ENCODE measurements around the gene FREM1. TPM values are rescaled to one million over a fixed set of nuclear protein-coding genes. Genes with fewer than 3 reads are reported as not detected.

Gene FREM1
- total RNA-seq, 1 donor from 2014 or later, result not detected

DNA sequence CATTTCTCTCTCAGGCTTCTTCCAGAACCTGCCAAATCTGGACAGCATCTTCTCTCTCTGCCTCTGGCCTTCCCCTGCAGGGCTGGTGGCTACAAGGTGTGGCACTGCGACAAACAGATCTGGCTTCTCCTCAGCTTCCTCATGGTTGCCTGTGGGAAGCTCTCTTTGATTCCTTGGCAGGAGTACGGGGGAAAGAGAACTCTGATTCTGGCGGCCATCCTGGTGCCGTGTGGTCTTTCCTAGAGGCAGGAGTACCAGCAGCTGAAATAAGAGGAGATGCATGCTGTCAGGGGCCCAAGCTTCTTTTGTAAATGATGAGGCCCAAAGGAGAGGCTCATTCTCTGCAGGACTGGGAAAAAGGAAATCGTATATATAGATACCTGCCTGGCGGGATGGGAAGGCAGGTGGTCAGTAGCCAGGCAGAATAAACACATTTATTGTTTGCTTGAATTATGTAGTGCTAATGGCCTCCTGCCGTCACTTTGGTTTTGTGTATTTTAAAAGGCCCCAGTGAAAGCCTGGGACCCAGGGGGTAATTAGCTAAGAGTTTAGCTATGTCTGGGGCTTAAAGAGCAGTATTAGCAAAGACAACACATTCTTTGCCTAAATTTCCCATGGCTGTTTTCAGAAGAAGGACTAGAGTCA, 187.7 kb downstream of the FREM1 start, which contains the start of gene CER1:
Gene CER1 (minus strand): TSS at position 343 of the 645 bp plus-strand sequence. CDS start 61 bp downstream, at position 282.
- Mint-ChIP-seq H3K4me3 (no peak within 1 kb of the TSS), H3K27me3 (ENCODE audit: insufficient read depth) (peaks cover 5% of the 10 kb centered on the region), H3K27ac (no peak within 1 kb of the TSS), H3K9me3 (no peaks in the 10 kb centered on the region), H3K4me1 (ENCODE audit: low read depth) (no peaks in the 10 kb centered on the region), H3K36me3 (ENCODE audit: low read depth) (no peaks in the 10 kb centered on the region)
- intact Hi-C loops (cut with micrococcal nuclease), result no loop called here
- DNase-seq (ENCODE audit: low spot score), result no peak

DNA sequence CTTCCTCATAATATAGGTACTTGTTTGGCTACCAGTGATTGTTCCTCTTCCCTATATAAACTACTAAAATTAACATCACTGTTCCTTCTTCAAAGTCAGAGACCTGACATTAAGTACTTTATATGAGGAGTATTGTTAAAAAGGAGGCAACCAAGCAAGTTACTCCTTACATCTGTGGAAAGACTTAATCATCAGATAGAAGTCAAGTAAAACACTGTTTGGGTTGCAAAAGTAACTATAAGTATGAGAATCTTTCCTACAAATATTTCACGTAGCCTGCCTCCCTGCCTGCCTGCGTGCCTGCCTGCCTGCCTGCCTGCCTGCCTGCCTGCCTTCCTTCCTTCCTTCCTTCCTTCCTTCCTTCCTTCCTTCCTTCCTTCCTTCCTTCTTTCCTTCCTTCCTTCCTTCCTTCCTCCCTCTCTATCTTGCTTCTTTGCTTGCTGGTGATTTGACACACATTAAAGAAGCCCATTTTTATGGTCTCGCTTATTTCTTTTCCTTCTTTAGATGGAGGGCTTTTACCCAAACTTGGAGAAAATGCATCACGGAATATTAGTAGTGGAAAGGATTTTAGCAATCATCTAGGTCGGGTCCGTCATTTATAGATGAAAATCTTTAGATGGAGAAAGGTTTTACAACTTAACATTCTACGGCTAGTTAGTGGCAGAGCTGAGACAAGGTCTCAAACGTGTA, 190.9 kb downstream of the FREM1 start:
- Mint-ChIP-seq H3K4me3 (no peak overlapping the region), H3K27me3 (ENCODE audit: insufficient read depth) (peaks cover 2% of the 10 kb centered on the region), H3K4me1 (ENCODE audit: low read depth) (no peaks in the 10 kb centered on the region), H3K36me3 (ENCODE audit: low read depth) (no peaks in the 10 kb centered on the region), H3K27ac (no peak overlapping the region), H3K9me3 (no peaks in the 10 kb centered on the region)
- intact Hi-C loops (cut with micrococcal nuclease), result no loop called here
- DNase-seq (ENCODE audit: low spot score), result no peak

DNA sequence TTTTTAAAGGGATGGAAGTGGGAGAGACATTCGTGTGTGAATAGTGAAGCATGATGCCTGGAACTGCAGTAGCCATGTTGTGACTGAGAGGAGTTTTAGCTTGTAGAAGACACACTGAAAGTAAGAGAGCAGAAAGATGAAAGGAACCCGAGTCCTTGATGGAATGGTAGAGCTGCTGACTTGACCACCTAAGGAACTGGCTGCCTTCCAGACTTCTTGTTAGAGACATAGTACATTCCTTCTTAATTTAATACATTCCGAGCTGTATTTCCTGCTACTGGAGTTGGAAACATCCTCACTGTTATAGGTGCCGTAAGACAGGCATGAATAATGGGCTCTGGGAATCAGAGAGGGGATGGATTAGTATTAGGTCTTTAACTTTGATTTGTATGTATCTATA, 195.1 kb downstream of the FREM1 start:
- H3K27me3 Mint-ChIP-seq (ENCODE audit: insufficient read depth), result no peaks in the 10 kb centered on the region
- intact Hi-C loops (cut with micrococcal nuclease), result no loop called here
- no peak for DNase-seq (ENCODE audit: low spot score)
- no peaks in the 10 kb centered on the region for H3K36me3 Mint-ChIP-seq (ENCODE audit: low read depth)
- no peaks in the 10 kb centered on the region for H3K4me1 Mint-ChIP-seq (ENCODE audit: low read depth)
- no peaks in the 10 kb centered on the region for H3K9me3 Mint-ChIP-seq
- no peak overlapping the region for H3K4me3 Mint-ChIP-seq
- no peak overlapping the region for H3K27ac Mint-ChIP-seq

DNA sequence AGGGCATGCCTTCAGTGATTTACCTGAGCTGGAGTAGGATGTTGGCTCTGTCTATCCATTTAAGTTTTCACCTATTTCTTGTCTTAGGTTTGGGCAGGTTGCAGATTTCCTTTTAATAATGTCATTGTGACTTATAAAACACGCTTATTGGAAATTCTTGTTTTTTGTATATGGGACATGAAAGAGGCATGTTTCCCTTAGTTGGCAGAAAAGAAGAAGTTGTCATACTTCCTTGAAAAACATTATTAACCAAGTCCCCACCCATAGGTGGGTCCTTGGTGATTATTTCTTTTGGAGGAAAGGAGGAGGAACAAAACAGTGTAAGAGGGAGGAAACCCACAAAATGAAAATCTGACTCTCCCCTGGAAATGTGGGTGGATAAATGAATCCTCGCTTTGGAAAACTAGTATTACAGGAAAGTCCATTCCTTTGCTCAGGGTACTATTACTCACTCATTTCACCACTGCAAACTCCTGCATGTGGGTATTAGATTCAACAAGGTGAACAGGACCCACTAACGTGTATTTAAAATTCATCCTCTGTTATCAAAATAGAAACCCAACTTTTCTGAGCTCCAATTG, 197.0 kb downstream of the FREM1 start:
- no peaks in the 10 kb centered on the region for H3K9me3 Mint-ChIP-seq
- intact Hi-C loops (cut with micrococcal nuclease), result no loop called here

DNA sequence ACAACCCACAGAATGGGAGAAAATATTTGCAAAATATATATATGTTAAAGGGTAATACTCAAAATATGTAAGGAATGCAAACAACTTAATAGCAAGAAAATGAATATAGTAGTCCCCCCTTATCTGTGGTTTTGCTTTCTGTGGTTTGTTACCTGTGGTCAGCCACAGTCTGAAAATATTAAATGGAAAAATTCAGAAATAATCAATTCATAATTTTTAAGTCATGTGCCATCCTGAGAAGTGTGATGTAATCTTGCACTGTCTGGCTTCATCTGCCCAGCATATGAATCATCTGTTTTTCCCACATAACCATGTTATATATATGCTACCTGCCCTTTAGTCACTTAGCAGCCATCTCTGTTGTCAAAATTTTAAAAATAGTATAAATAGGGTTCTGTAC, 199.4 kb downstream of the FREM1 start:
- Mint-ChIP-seq H3K4me3 (no peak overlapping the region), H3K27ac (no peak overlapping the region), H3K4me1 (ENCODE audit: low read depth) (no peaks in the 10 kb centered on the region), H3K27me3 (ENCODE audit: insufficient read depth) (no peaks in the 10 kb centered on the region), H3K9me3 (peaks cover 15% of the 10 kb centered on the region), H3K36me3 (ENCODE audit: low read depth) (no peaks in the 10 kb centered on the region)
- no peak for DNase-seq (ENCODE audit: low spot score)
- intact Hi-C loops (cut with micrococcal nuclease), result no loop called here

More for the DNA sequence above, 197.0 kb downstream of the FREM1 start:
- H3K4me3 Mint-ChIP-seq, result no peak overlapping the region
- no peaks in the 10 kb centered on the region for H3K4me1 Mint-ChIP-seq (ENCODE audit: low read depth)
- no peak for DNase-seq (ENCODE audit: low spot score)
- no peaks in the 10 kb centered on the region for H3K36me3 Mint-ChIP-seq (ENCODE audit: low read depth)
- H3K27ac Mint-ChIP-seq, result no peak overlapping the region
- H3K27me3 Mint-ChIP-seq (ENCODE audit: insufficient read depth), result no peaks in the 10 kb centered on the region

DNA sequence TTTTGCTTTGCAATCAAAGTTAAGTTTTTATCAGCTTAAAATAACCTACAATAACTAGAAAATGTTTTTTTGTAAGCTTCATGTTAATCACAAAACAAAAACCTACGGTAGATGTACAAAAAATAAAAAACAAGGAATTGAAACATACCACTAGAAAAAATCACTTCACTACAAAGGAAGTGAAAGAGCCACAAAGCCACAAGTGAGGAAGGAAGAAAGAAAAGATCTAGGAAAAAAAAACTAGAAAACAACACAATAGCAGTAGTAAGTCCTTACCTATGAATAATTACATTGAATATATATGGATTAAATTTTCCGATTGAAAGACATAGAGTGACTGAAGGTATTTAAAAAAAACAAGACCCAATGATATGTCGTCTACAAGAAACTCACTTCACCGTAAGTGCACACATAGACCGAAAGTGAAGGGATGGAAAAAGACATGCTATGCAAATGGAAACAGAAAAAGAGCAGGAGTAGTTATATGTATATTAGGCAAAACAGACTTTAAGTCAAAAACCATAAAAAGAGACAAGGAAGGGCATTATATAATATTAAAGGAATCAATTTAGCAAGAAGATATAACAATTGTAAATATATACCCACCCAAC, 203.6 kb downstream of the FREM1 start:
- no peak for DNase-seq (ENCODE audit: low spot score)
- H3K27ac Mint-ChIP-seq, result no peak overlapping the region
- H3K9me3 Mint-ChIP-seq, result peaks cover 28% of the 10 kb centered on the region
- no peak overlapping the region for H3K4me3 Mint-ChIP-seq
- peaks cover 4% of the 10 kb centered on the region for H3K27me3 Mint-ChIP-seq (ENCODE audit: insufficient read depth)
- peaks cover 3% of the 10 kb centered on the region for H3K36me3 Mint-ChIP-seq (ENCODE audit: low read depth)
- H3K4me1 Mint-ChIP-seq (ENCODE audit: low read depth), result no peaks in the 10 kb centered on the region
- intact Hi-C loops (cut with micrococcal nuclease), result no loop called here

DNA sequence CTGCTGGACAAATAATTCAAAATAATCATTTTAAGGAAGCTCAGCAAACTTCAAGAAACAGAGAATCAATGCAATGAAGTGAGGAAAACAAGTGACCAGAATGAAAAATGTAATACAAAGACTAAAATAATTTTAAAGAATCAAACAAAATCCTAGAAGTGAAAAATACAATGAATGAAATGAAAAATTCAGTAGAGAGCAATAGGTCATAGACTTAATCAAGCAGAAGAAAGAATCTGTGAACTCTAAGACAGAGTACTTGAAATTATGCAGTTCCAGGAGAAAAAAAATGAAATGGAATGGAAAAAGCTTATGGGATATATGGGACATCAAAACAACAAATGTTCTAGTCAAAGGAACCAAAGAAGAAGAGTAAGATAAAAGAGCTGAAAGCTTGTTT, 205.1 kb downstream of the FREM1 start:
- intact Hi-C loops (cut with micrococcal nuclease), result no loop called here
- Mint-ChIP-seq H3K4me3 (no peak overlapping the region), H3K27ac (no peak overlapping the region), H3K4me1 (ENCODE audit: low read depth) (no peaks in the 10 kb centered on the region), H3K9me3 (peaks cover 28% of the 10 kb centered on the region), H3K27me3 (ENCODE audit: insufficient read depth) (peaks cover 4% of the 10 kb centered on the region), H3K36me3 (ENCODE audit: low read depth) (peaks cover 3% of the 10 kb centered on the region)
- DNase-seq (ENCODE audit: low spot score), result no peak

DNA sequence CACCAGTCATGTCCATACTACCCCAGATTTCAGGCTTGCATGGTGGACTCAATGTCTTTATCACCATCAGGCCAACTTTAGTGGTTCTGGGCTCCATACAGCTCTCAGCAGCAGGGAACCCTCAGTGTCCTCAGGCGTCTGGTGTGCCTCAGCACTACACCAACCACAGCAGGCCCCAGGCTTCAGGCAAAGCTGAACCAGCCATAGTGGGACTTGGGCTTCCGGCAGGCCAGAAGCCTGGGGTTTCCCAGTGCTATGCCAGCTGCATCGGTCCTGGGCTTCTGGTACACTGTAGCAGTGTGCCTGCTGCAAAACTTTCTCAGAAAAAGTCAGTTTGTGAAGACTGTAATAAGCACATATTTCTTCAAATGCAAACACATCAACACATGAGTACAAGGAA, 205.9 kb downstream of the FREM1 start:
- Mint-ChIP-seq H3K9me3 (peaks cover 28% of the 10 kb centered on the region), H3K4me1 (ENCODE audit: low read depth) (no peaks in the 10 kb centered on the region), H3K27ac (no peak overlapping the region), H3K4me3 (no peak overlapping the region), H3K36me3 (ENCODE audit: low read depth) (peaks cover 3% of the 10 kb centered on the region), H3K27me3 (ENCODE audit: insufficient read depth) (peaks cover 7% of the 10 kb centered on the region)
- intact Hi-C loops (cut with micrococcal nuclease), result no loop called here
- DNase-seq (ENCODE audit: low spot score), result no peak

DNA sequence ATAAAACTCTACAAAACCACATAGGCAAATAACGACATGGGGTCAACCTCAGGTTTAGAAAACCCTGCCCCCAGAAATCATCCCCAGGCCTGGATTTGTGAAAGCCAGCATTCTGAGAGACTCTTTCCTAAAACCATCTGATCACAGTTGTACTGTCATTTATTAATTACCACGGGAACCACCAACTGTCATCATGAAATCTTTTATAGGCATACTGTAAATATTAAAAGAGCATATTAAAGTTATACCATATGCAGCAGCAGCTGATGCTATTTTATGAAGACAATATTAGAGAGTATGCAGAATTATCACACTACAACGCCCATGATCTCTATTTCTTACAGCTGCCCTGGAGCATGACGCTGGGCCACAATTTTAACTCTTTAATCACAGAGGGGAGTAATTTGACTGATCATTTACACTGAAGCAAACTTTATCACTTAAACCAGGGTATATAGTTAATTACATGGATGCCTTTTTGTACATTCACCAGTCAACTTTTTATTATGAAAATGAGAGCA, 208.0 kb downstream of the FREM1 start:
- intact Hi-C loops (cut with micrococcal nuclease), result no loop called here
- no peaks in the 10 kb centered on the region for H3K4me1 Mint-ChIP-seq (ENCODE audit: low read depth)

DNA sequence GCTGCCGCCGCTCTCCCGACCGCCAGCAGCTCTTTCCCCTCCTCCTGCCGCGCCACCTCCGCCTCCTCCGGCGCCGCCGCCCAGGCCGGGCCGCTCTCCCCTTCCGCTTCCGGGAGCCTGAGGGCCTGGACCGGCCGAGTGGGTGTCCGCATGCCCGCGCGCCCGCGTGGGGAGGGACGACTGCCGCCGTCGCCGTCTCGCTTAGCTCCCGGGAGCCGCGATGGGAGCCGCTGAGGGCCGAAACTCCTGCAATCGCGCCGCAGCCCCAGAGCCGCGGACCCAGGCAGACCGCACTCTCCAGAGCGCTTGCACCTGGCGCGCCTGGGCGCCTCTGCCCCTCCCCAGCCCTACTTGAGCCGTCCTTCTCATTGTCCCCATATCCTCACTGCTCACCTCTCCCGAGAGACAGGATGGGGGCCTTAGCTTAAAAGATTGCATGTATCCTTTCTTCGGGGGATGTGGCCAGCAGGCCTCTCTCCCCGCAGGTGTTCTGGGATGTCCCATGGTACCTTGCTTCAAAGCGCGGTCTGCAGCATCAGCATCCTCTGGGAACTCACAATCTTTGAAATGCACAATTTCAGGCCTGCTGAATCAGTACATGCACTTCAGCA, 216.9 kb downstream of the FREM1 start, which contains the start of gene ZDHHC21:
Gene ZDHHC21 (minus strand): TSS at position 182 of the 611 bp plus-strand sequence. CDS start 19,092 bp downstream, outside the sequence.
- Mint-ChIP-seq H3K4me3 (peak within 1 kb of the TSS; percentile 97), H3K9me3 (no peaks in the 10 kb centered on the region), H3K27ac (peak within 1 kb of the TSS; percentile 97), H3K27me3 (ENCODE audit: insufficient read depth) (peaks cover 12% of the 10 kb centered on the region), H3K36me3 (ENCODE audit: low read depth) (peaks cover 11% of the 10 kb centered on the region), H3K4me1 (ENCODE audit: low read depth) (peaks cover 43% of the 10 kb centered on the region)
- intact Hi-C loops (cut with micrococcal nuclease), result loop anchor here (10.0 kb wide), 1 partner anchor 601 kb away; no protein-coding TSS in a partner anchor
- DNase-seq (ENCODE audit: low spot score), result peak; percentile 53

More for the DNA sequence above, 208.0 kb downstream of the FREM1 start:
- Mint-ChIP-seq H3K27me3 (ENCODE audit: insufficient read depth) (peaks cover 14% of the 10 kb centered on the region), H3K9me3 (peaks cover 24% of the 10 kb centered on the region), H3K36me3 (ENCODE audit: low read depth) (peaks cover 3% of the 10 kb centered on the region), H3K4me3 (no peak overlapping the region), H3K27ac (no peak overlapping the region)
- no peak for DNase-seq (ENCODE audit: low spot score)

DNA sequence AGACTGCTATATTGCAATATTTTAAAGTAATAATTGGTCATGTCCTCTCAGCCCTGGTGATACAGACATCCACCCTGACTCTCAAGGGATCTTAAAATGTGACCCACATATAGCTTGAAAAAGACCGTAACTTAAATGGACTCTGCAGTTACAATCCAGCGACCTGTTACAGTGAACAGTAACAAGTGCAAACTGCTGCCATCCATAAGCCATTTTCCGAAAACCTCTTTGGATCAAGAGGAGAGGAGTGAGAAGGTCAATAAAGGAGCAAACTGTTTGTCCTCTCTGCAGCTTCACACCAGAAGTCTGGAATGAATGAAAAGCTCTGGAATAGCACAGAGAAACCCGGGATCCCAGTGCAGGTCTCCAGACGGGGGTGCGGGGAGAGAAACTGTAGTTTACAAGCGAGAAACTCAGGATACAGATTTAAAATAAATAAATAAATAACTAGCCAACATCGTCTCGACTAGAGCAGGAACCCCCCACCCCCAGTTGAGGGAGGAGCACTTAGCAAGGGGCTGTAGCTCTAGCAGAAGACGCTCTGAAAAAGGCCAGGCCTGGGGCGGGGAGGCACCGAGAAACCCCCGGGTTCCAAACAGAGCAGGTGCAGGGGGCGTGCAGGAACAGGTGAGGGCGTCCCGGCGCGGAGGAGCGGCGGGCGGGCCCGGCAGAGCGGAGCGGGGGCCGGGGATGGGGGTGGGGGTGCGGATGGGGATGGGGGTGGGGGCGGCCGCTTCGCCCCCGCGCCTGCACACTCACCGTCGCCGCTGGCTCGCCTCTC, 217.6 kb downstream of the FREM1 start:
- Mint-ChIP-seq H3K4me1 (ENCODE audit: low read depth) (peaks cover 48% of the 10 kb centered on the region), H3K27me3 (ENCODE audit: insufficient read depth) (peaks cover 5% of the 10 kb centered on the region), H3K27ac (peak overlapping the region; percentile 93), H3K36me3 (ENCODE audit: low read depth) (peaks cover 15% of the 10 kb centered on the region), H3K4me3 (peak overlapping the region; percentile 97), H3K9me3 (no peaks in the 10 kb centered on the region)
- intact Hi-C loops (cut with micrococcal nuclease), result loop anchor here (10.0 kb wide), 1 partner anchor 602 kb away; no protein-coding TSS in a partner anchor
- peak; percentile 8 for DNase-seq (ENCODE audit: low spot score)

Measured in activated T-helper 1 cell treated with anti-CD3 and anti-CD28 coated beads, Interleukin-12 subunit alpha, Interleukin-12 subunit beta, Interleukin-2, Interleukin-4 antibody, amounts not matched to agents 30 ng/mL and 10 ng/mL and 1 ng/mL, durations not matched to agents 14 hours and 24 hours and 36 hours (primary cell).